ENCODE results near the gene ABCB8.

Gene ABCB8

DNA sequence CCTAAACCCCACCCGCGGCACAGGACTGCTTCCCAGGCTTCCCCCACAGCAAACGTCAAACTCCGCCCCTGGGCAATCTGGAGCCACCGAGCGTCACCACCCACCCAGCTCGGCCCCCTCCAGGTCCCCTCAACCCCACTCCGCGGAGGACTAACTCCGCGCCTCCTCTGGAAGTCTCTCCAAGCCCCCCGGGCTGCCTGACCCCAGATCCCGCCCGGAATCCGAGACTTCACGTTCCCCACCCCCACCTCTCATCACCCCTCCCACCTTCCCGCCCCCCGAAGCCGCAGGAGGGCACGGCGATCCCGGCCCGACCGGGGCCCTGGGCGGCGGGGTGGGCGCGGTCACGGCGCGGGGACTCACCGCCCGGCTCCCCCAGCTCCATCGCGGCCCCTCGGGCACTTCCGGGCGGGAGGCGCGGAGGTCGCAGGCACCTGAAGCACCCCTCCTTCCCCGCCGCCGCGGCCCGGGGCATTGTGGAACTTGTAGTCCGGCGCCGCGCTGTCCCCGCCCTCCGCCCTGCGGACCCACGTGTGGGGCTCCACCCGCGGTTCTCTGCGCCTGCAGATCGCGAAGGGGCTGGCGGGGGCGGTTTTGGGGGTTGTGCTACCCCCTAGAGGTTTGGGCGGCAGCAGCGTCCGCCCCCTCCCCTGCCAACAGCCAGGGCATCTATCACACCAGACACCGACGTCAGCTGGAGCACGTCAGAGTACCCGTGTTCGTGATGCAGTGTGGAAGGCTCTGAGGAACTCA, 55.0 kb downstream of the ABCB8 start, which contains the start of gene TMUB1 (continued):
- TF ChIP-seq ZNF148 (tag by site-specific recombination; IDR thresholded peaks at IDR 0.05; ENCODE audit: borderline replicate concordance), result no peak
- TF ChIP-seq ZNF707 (tag by site-specific recombination; IDR thresholded peaks at IDR 0.05), result no peak
- TF ChIP-seq ZSCAN16 (tag by site-specific recombination; IDR thresholded peaks at IDR 0.05), result no peak
- no peak; the same call in 1 of the 2 replicates for TF ChIP-seq KLF1 (tag by site-specific recombination; IDR thresholded peaks at IDR 0.05)
- no peak for TF ChIP-seq ZNF23 (tag by site-specific recombination; IDR thresholded peaks at IDR 0.05; ENCODE audit: borderline replicate concordance)
- TF ChIP-seq PRDM1 (tag by site-specific recombination; IDR thresholded peaks at IDR 0.05), result no peak
- no peak for TF ChIP-seq ZNF214 (tag by site-specific recombination; IDR thresholded peaks at IDR 0.05; ENCODE audit: borderline replicate concordance)
- TF ChIP-seq OVOL3 (tag by site-specific recombination; IDR thresholded peaks at IDR 0.05), result no peak
- no peak for TF ChIP-seq ZNF239 (tag by site-specific recombination; IDR thresholded peaks at IDR 0.05)
- TF ChIP-seq ZNF660 (tag by site-specific recombination; IDR thresholded peaks at IDR 0.05), result no peak
- TF ChIP-seq, protein P1, sequence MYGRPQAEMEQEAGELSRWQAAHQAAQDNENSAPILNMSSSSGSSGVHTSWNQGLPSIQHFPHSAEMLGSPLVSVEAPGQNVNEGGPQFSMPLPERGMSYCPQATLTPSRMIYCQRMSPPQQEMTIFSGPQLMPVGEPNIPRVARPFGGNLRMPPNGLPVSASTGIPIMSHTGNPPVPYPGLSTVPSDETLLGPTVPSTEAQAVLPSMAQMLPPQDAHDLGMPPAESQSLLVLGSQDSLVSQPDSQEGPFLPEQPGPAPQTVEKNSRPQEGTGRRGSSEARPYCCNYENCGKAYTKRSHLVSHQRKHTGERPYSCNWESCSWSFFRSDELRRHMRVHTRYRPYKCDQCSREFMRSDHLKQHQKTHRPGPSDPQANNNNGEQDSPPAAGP (tag by site-specific recombination; IDR thresholded peaks at IDR 0.05), result no peak
- no peak for TF ChIP-seq ZNF473 (tag by site-specific recombination; IDR thresholded peaks at IDR 0.05)

- Histone ChIP-seq H3K27ac (ENCODE audit: extremely low read depth, low read depth, low read length) (no peak overlapping the region; the same call in 1 of the 2 replicates), H3K9me3 (ENCODE audit: control insufficient read depth, insufficient read depth, low read depth, low read length) (no peaks in the 10 kb centered on the region), H3K4me1 (ENCODE audit: control insufficient read depth, insufficient read depth, low read length) (peaks cover 7% of the 10 kb centered on the region), H3K4me3 (ENCODE audit: low read depth, low read length) (peak overlapping the region; percentile 74), H3K36me3 (ENCODE audit: control insufficient read depth in 2 of 2, insufficient read depth in 1 of 2, low read length in 2 of 2) (peaks cover 0 to 17% of the 10 kb centered on the region in 2 experiments; a peak in 1 of 3 replicates)
- ChIA-PET CTCF (interaction anchor here (0.6 to 2.2 kb wide), 7 partner anchors 8 to 231 kb away, joined by 3 to 7 read pairs (median 3); partner anchors contain the start of gene ABCB8), POLR2A (interaction anchor here (1.0 to 3.0 kb wide), 2 partner anchors 18 to 55 kb away, joined by 3 to 16 read pairs; partner anchors contain the start of gene ABCB8)
- peak; percentile 61 for TF ChIP-seq ZBTB48 (tag by site-specific recombination; IDR thresholded peaks at IDR 0.05)
- TF ChIP-seq ZNF629 (tag by site-specific recombination; IDR thresholded peaks at IDR 0.05), result 0 out of 2 replicates have a peak, but pooled peaks have one; percentile 9
- no peak for TF ChIP-seq ZNF610 (tag by site-specific recombination; IDR thresholded peaks at IDR 0.05; ENCODE audit: borderline replicate concordance)
- TF ChIP-seq ZNF501 (tag by site-specific recombination; IDR thresholded peaks at IDR 0.05), result 0 out of 2 replicates have a peak, but pooled peaks have one; percentile 33
- TF ChIP-seq ZSCAN5A (tag by site-specific recombination; IDR thresholded peaks at IDR 0.05), result no peak
- TF ChIP-seq, protein P1 (tag by site-specific recombination; IDR thresholded peaks at IDR 0.05), result no peak
- TF ChIP-seq ZBTB17 (tag by site-specific recombination; IDR thresholded peaks at IDR 0.05), result peak; percentile 23; the same call in 1 of the 2 replicates
- TF ChIP-seq SCRT1 (tag by site-specific recombination; IDR thresholded peaks at IDR 0.05; ENCODE audit: borderline replicate concordance), result no peak
- TF ChIP-seq ZNF214 (tag by site-specific recombination; IDR thresholded peaks at IDR 0.05; ENCODE audit: borderline replicate concordance), result no peak
- TF ChIP-seq ZNF830 (tag by site-specific recombination; IDR thresholded peaks at IDR 0.05; ENCODE audit: low read depth), result no peak
These were observed 55.5 kb downstream of the ABCB8 start for GRCh38 chr7:151083824-151084160.

Data from HEK293 (cell line).